Ovary (tissue), 9 donors: ENCODE results near the gene LIFR. TPM values are rescaled to one million over a fixed set of nuclear protein-coding genes. Genes with fewer than 3 reads are reported as not detected.

ENCODE experiments used
- DNase-seq, 5 donors: peaks; one replicate each; pipeline ENCODE4 v3.0.0-alpha.2; 2019 to 2020
- H3K27ac ChIP-seq, 2 donors: fragments of 200-600 bp; one replicate each; pipeline versions ENCODE4 v1.5.1 to v1.8.0; 2019 to 2022
- H3K27me3 ChIP-seq: fragments of 200-600 bp; one replicate; pipeline ENCODE4 v1.8.0; 2022
- H3K36me3 ChIP-seq: fragments of 200-600 bp; sonication (generic); one replicate; pipeline ENCODE4 v1.5.1; 2019
- H3K4me1 ChIP-seq: one replicate; pipeline ENCODE4 v1.8.1; 2013; ENCODE audit warnings: mild to moderate bottlenecking, moderate library complexity; ENCODE audit not compliant: insufficient read depth
- H3K4me3 ChIP-seq: fragments of 200-600 bp; sonication (generic); one replicate; pipeline ENCODE4 v1.5.1; 2017
- H3K9me3 ChIP-seq, 2 donors: fragments of 200-600 bp in 1 of 2; sonication (generic) in 1 of 2; one replicate each; pipeline versions ENCODE4 v1.5.1 to v1.8.1; 2013 to 2019; ENCODE audit warnings: mild to moderate bottlenecking in 1 of 2, moderate library complexity in 1 of 2
- CTCF ChIP-seq, 3 donors: fragments of 450-650 bp in 2 of 3; fragments of 200-600 bp in 1 of 3; IDR thresholded peaks; one replicate each; pipeline versions ENCODE4 v1.5.1 to v1.8.0; 2016 to 2022; ENCODE audit warnings: antibody characterized with exemption in 3 of 3, mild to moderate bottlenecking in 1 of 3
- EP300 ChIP-seq: sonication (generic); formaldehyde crosslinking; IDR thresholded peaks from one replicate; pipeline ENCODE4 v1.6.1; 2017; ENCODE audit warnings: antibody characterized with exemption
- POLR2A ChIP-seq: fragments of 450-650 bp; IDR thresholded peaks from one replicate; pipeline ENCODE4 v1.6.1; 2017; ENCODE audit warnings: antibody characterized with exemption, mild to moderate bottlenecking, moderate library complexity
- WGBS, 3 donors: extraction: QIAGEN DNeasy Blood & Tissue Kit in 1 of 3; methylation state at CpG; one replicate each; pipeline versions ENCODE4 v1.1.5 to v1.1.7; 2013 to 2017; 5-methylcytosine and 5-hydroxymethylcytosine counted together
- intact Hi-C, 4 donors: fragments of 100-400 bp; cut with DNase I; formaldehyde crosslinking; loops; one replicate each; pipeline versions ENCODE4 v1.11.0 to v1.15.1; 2022 to 2023
- polyA plus RNA-seq, 2 donors: library from polyadenylated mRNA; stranded (reverse); fragments of 200-250 nt in 1 of 2; fragments of 350-450 nt in 1 of 2; fragmentation: Illumina TruSeq in 1 of 2; extraction: RNeasy Lipid Tissue Mini Kit (QIAGEN cat#74804) in 1 of 2; gene quantifications; one replicate each; pipeline ENCODE4 v1.2.3, GENCODE V29; 2013 to 2014
- total RNA-seq, 7 donors: library from RNA; depleted of rRNA in 2 of 7; stranded (reverse); fragments of >200 nt in 2 of 7; fragmentation: NEBNext Ultra II Directional in 3 of 7; extraction: Animal tissue kit (Norgen Biotek cat#: 25700) in 3 of 7; gene quantifications; one replicate each; pipeline versions ENCODE4 v1.1.0 to v1.2.4, GENCODE V29; 2016 to 2023
- donor health status: DM: no; HTN: no; CAD: no; lungs with moderate emphysema.
- donor health status: DM: no; HTN: no; CAD: no.
- donor health status: Bipolar disorder and iron deficiency.
- donor health status: DM: yes; HTN: yes; CAD: no.
- donor health status: DM: no; HTN: no; CAD: no.
- donor health status: DM: yes; HTN: yes; CAD: no.

LIFR gene
- total and polyA plus RNA-seq, 9 donors, result 17.3 to 143 (median 89.3) TPM

GRCh38 chr5:38585816-38586215 is 29.4 kb upstream of the LIFR start:
- intact Hi-C loops, result no loop called here
- 91 to 95% (median 93%) methylated on average over 6 of the region's 6 CpGs for WGBS, 3 donors
- Histone ChIP-seq H3K27ac (no peak overlapping the region), H3K27me3 (no peaks in the 10 kb centered on the region), H3K36me3 (no peaks in the 10 kb centered on the region), H3K4me1 (no peaks in the 10 kb centered on the region), H3K9me3 (no peaks in the 10 kb centered on the region), H3K4me3 (no peak overlapping the region)
- TF ChIP-seq CTCF (IDR thresholded peaks at IDR 0.05) (no peak), POLR2A (no peak), EP300 (no peak)
- no peak for DNase-seq

- Histone ChIP-seq H3K4me3 (no peak overlapping the region), H3K27me3 (no peaks in the 10 kb centered on the region), H3K4me1 (no peaks in the 10 kb centered on the region), H3K9me3 (no peaks in the 10 kb centered on the region), H3K27ac (no peak overlapping the region), H3K36me3 (no peaks in the 10 kb centered on the region)
- 83 to 89% (median 87%) methylated on average over 1 of the region's 1 CpG for WGBS, 3 donors
- intact Hi-C loops, result no loop called here
- DNase-seq, result no peak
- TF ChIP-seq CTCF (IDR thresholded peaks at IDR 0.05) (no peak), EP300 (no peak), POLR2A (no peak)
Measured at GRCh38 chr5:38583500-38583899, 27.1 kb upstream of the LIFR start.

GRCh38 chr5:38582975-38583319 is 26.5 kb upstream of the LIFR start:
- Histone ChIP-seq H3K27me3 (no peaks in the 10 kb centered on the region), H3K36me3 (no peaks in the 10 kb centered on the region), H3K4me1 (no peaks in the 10 kb centered on the region), H3K4me3 (no peak overlapping the region), H3K9me3 (no peaks in the 10 kb centered on the region), H3K27ac (no peak overlapping the region)
- WGBS, 3 donors, result 82 to 84% (median 83%) methylated on average over 5 of the region's 5 CpGs
- TF ChIP-seq EP300 (no peak), CTCF (IDR thresholded peaks at IDR 0.05) (no peak), POLR2A (no peak)
- intact Hi-C loops, result no loop called here
- no peak for DNase-seq

GRCh38 chr5:38582293-38582974 is 26.0 kb upstream of the LIFR start:
- no peak overlapping the region for H3K27ac ChIP-seq
- TF ChIP-seq EP300 (no peak), POLR2A (no peak), CTCF (IDR thresholded peaks at IDR 0.05) (no peak)
- DNase-seq, result no peak
- intact Hi-C loops, result no loop called here
- no peaks in the 10 kb centered on the region for H3K4me1 ChIP-seq
- H3K27me3 ChIP-seq, result no peaks in the 10 kb centered on the region
- WGBS, 3 donors, result 75 to 87% (median 82%) methylated on average over 5 of the region's 5 CpGs
- no peaks in the 10 kb centered on the region for H3K36me3 ChIP-seq
- no peak overlapping the region for H3K4me3 ChIP-seq
- H3K9me3 ChIP-seq, result no peaks in the 10 kb centered on the region
